Upper lobe of left lung (tissue), 4 donors: Measurements from ENCODE around the gene PAMR1.

Experiments used
- CTCF ChIP-seq, 6 experiments: fragments of 450-650 bp in 4 of 6; fragments of 200-600 bp in 2 of 6; sonication (generic) in 2 of 6; IDR thresholded peaks; one replicate each; pipeline ENCODE4 v1.5.1; 2016 to 2019; ENCODE audit warnings: antibody characterized with exemption in 6 of 6
- EP300 ChIP-seq, 4 donors: sonication (generic); formaldehyde crosslinking; IDR thresholded peaks; one replicate each; pipeline ENCODE4 v1.5.1; 2017; ENCODE audit warnings: antibody characterized with exemption in 4 of 4, control low read depth in 2 of 4
- POLR2A ChIP-seq, 4 donors: fragments of 450-650 bp; IDR thresholded peaks; one replicate each; pipeline ENCODE4 v1.5.1; 2016 to 2017; ENCODE audit warnings: antibody characterized with exemption in 4 of 4, mild to moderate bottlenecking in 2 of 4
- POLR2AphosphoS5 ChIP-seq, 2 donors: sonication (generic); formaldehyde crosslinking; IDR thresholded peaks; one replicate each; pipeline ENCODE4 v1.5.1; 2017; ENCODE audit warnings: antibody characterized with exemption in 2 of 2

GRCh38 chr11:35413598-35413997 is 111.8 kb downstream of the PAMR1 start:
- no peak for TF ChIP-seq CTCF (IDR thresholded peaks at IDR 0.05)
- TF ChIP-seq EP300 (IDR thresholded peaks at IDR 0.05), result no peak
- TF ChIP-seq POLR2A (IDR thresholded peaks at IDR 0.05), result no peak
- TF ChIP-seq POLR2AphosphoS5 (IDR thresholded peaks at IDR 0.05), result no peak
